GM21576 (cell line): ENCODE results near the gene EEPD1.
"Not testable (repeated sequence)": the region's sequence is repeated elsewhere in the genome, so short reads cannot be mapped to it uniquely, and the experiment has no call there.

ENCODE experiments used
- ATAC-seq: cut with Tn5 transposase; IDR thresholded peaks from one replicate; pipeline ENCODE4 v1.9.1; 2021; ENCODE audit warnings: mild to moderate bottlenecking, moderate library complexity; ENCODE audit not compliant: unreplicated experiment

The EEPD1 gene

GRCh38 chr7:36210291-36210922 lies 57.4 kb downstream of the EEPD1 start:
- no peak for ATAC-seq

- ATAC-seq: no peak
Measured at GRCh38 chr7:36214608-36215456, 61.8 kb downstream of the EEPD1 start.

DNA sequence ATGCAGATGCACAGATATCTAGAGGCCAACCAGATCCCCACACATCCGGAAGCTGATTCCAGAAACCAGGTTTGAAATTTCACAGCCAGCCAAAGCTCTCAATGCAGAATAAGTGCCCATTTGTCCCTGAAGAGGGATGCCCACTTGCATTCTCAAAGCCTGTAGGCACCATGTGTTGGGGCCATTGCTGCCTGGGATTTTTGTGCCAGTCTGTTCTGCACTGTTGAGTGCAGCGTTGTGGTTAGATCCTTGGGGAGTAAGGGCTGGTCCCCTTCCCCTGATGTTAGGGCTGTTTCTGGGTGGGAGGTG lies 62.4 kb downstream of the EEPD1 start:
- ATAC-seq: no peak

DNA sequence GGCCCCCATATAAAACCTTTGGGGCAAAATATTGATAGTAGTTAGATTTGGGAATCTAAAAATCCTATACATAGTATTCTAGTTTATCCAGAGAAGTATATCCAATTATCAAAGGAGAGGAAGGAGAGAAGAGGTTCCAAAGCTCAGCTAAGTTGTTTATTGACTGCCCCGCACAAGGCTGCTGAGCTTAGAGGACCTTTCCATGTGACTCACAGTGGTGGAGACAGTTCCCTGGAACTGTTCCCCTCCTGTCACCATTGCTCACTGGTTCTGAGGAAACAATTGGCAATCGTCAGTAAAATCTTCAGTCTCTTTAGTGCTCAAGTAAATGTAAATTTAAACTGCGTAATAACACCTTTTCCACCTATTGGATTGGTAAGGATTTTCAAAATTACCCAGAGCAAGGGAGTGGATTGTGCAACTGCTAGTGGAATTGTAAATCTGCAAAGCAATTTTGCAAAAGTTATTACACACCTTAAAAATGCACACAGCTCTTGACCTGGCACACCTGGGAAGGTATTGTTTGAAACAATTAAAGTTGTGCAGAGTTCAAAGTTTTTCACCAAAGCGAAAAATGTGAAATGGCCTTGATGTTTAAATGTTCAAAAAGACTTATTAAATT lies 63.1 kb downstream of the EEPD1 start:
- ATAC-seq: no peak

- ATAC-seq: no peak
Measured at GRCh38 chr7:36217211-36217960, 64.3 kb downstream of the EEPD1 start.

GRCh38 chr7:36217961-36218284 lies 64.9 kb downstream of the EEPD1 start:
- ATAC-seq: peak; percentile 53

DNA sequence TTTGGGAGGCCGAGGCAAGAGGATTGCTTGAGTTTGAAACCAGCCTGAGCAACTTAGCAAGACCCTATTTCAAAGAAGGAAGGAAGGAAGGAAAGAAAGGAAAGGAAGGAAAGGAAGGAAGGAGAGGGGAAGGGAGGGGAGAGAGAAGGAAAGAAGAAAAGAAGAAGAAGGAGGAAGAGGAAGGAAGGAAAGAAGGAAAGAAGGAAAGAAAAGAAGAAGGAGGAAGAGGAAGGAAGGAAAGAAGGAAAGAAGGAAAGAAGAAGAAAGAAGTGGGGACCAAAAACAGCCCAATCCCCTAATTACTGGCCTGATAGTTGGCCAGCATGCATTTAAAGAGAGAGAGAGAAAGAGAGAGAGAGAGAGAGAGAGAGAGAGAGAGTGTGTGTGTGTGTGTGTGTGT lies 66.4 kb downstream of the EEPD1 start:
- ATAC-seq: no peak

- ATAC-seq: no peak
Measured at GRCh38 chr7:36223851-36224250, 70.8 kb downstream of the EEPD1 start.

GRCh38 chr7:36224934-36225858 lies 72.1 kb downstream of the EEPD1 start:
- ATAC-seq: no peak

GRCh38 chr7:36226151-36226550 lies 73.1 kb downstream of the EEPD1 start:
- no peak for ATAC-seq

DNA sequence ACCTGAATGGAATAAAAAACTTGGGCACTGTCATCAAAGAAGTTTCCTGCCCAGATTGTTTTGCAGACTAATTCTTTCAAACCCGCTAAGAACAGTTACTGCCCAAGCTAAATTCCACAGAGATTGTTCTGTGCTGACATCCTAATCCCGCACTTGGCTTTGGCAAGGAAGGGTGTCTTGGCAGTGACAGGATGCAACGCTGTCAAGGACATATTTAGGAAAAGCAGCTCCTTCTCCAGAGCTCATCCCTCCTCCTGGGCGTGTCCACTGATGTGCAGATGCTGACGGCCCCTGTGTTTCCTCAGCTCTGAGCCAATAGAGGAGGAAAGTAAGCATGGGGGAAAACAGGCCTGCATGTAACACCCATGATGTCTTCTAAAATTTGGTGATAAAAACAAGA lies 74.2 kb downstream of the EEPD1 start:
- no peak for ATAC-seq

DNA sequence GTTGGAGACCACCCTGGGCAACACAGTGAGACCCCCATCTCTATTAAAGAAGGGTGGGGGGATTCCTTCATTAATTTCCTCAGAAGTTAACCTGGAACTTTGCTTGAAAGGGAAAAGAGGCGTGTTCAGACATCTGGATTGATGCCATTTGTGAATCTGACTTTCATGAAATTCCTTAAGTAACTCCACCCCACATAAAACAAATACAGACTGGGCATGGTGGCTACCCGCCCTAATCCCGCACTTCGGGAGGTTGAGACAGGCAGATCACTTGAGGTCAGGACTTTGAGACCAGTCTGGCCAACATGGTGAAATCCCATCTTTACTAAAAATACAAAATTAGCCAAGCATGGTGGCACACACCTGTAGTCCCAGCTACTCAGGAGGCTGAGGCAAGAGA lies 75.0 kb downstream of the EEPD1 start:
- ATAC-seq: no peak

GRCh38 chr7:36231406-36231805 lies 78.4 kb downstream of the EEPD1 start:
- ATAC-seq: no peak

DNA sequence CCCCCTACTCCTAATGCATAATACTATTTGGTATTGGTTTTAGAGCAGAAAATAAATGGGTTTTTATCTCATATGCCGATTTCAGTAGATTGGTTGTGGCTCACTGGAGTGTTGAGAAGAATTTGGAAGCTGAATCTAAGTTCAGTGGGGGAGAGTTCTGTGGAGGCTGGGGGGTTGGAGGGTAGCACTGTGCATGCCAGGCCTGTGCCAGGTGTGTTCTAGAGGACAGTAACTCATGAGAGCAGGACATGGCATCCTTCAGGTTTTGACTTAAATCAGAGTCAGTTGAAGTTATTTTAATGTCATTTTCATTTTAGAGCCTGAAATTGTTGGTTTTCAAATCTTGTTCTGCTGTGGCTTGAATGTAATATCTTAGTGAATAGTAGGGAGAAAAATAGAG lies 79.5 kb downstream of the EEPD1 start:
- ATAC-seq: no peak

DNA sequence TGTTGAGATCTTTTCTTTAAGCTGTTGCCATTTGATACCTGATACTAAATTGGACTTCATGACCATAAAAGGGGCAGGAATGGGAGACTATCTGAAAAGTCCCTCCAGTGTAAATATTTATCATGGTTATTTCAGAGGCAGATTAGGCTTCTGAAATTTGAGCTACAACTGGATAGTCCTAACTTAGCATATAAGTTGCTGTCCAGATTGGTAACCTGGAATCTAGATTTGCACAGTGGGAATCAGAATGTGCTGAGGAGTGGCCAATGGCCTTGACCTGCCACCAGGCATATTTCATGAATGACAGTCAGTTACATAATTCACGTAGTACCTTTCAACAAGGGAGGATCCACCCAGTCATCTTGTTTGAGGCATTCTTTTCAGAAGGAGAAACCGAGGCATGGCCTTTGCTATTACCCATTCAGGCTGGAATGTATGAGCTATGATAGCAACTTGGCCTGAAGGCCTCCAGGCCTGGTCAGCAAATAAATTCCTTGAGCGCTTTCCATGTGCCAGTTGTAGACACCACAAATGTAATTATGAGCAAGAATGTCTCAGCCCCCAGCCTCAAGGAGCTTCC lies 80.0 kb downstream of the EEPD1 start:
- no peak for ATAC-seq

DNA sequence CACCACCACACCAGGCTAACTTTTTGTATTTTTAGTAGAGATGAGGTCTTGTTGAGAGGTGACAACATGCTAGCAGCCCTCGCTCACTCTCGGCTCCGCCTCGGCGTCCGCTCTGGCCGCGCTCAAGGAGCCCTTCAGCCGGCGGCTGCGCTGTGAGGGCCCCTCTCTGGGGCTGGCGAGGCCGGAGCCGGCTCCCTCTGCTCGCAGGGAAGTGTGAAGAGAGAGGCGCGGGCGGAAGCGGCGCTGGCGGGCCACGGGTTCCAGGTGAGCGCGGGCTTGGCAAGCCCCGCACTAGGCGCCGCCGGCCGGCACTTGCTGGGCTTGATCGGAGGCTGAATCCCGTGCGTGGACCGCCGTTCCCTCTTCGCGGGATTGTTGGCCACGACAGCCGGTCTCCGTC lies 83.0 kb downstream of the EEPD1 start:
- no peak for ATAC-seq

- ATAC-seq: no peak
Measured at GRCh38 chr7:36238138-36238537, 85.1 kb downstream of the EEPD1 start.

DNA sequence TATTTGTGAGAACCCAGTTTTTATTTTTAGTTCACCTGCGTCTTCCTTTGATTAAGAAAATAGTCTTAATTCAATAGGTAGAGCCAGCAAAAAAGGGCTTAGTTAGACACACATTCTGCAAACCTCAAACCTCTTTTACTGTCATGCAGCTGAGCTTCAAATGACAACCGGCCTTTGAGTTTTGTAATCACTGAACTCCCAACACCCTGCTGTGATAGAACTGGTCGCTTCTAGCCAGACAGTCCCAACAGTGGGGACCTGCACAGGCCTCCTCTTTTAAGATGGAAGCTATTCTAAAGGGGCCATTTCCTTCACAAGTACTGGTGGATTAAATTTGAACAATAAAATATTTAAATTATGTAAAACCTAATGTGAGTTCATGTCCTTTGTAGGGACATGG lies 90.3 kb downstream of the EEPD1 start:
- not testable (repeated sequence) for ATAC-seq

DNA sequence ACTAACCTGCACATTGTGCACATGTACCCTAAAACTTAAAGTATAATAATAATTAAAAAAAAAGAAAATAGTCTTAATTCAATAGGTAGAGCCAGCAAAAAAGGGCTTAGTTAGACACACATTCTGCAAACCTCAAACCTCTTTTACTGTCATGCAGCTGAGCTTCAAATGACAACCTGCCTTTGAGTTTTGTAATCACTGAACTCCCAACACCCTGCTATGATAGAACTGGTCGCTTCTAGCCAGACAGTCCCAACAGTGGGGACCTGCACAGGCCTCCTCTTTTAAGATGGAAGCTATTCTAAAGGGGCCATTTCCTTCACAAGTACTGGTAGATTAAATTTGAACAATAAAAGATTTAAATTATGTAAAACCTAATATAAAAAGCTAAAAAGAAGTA lies 90.9 kb downstream of the EEPD1 start:
- not testable (repeated sequence) for ATAC-seq

- no peak for ATAC-seq
Measured at GRCh38 chr7:36244429-36244828, 91.4 kb downstream of the EEPD1 start.
